ENCODE data around the gene PTPRG.

DNA sequence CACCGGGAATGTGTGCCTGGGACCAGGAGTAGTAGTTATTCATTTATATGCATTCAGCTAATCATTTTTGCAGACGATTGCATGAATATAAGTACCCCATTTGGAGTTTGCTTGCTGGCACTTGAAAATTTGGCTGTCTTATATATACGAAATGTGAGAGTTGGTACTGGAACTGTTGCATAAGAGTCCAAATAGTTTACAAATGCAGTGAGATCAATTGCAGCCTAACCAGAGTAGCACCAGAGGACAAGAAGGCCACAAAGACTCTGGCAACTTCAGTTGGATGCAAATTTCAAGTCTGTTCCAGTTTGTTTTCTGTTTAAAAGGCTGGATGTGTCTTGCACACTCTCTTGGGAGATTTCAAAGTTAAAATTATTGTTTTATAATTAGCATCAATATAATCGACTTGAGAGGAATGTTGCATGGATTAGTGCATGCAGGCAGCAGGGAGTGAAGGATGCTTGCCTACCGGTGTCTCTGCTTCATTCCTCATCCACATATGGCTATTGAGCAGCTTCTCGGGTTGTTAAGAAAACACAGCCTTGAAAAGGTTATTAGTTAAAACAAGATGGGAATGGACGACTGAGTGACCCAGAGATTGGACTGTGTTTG is 213.0 kb downstream of the PTPRG start:
- TF ChIP-seq, protein P1, sequence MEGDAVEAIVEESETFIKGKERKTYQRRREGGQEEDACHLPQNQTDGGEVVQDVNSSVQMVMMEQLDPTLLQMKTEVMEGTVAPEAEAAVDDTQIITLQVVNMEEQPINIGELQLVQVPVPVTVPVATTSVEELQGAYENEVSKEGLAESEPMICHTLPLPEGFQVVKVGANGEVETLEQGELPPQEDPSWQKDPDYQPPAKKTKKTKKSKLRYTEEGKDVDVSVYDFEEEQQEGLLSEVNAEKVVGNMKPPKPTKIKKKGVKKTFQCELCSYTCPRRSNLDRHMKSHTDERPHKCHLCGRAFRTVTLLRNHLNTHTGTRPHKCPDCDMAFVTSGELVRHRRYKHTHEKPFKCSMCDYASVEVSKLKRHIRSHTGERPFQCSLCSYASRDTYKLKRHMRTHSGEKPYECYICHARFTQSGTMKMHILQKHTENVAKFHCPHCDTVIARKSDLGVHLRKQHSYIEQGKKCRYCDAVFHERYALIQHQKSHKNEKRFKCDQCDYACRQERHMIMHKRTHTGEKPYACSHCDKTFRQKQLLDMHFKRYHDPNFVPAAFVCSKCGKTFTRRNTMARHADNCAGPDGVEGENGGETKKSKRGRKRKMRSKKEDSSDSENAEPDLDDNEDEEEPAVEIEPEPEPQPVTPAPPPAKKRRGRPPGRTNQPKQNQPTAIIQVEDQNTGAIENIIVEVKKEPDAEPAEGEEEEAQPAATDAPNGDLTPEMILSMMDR (IDR thresholded peaks at IDR 0.05; ENCODE audit: low read depth, low read length) = no peak
- TF ChIP-seq EZH2phosphoT487 (IDR thresholded peaks at IDR 0.05; ENCODE audit: low read depth) = no peak

Data from OCI-LY3 (cell line).